ENCODE results near the gene RASGRP3.

DNA sequence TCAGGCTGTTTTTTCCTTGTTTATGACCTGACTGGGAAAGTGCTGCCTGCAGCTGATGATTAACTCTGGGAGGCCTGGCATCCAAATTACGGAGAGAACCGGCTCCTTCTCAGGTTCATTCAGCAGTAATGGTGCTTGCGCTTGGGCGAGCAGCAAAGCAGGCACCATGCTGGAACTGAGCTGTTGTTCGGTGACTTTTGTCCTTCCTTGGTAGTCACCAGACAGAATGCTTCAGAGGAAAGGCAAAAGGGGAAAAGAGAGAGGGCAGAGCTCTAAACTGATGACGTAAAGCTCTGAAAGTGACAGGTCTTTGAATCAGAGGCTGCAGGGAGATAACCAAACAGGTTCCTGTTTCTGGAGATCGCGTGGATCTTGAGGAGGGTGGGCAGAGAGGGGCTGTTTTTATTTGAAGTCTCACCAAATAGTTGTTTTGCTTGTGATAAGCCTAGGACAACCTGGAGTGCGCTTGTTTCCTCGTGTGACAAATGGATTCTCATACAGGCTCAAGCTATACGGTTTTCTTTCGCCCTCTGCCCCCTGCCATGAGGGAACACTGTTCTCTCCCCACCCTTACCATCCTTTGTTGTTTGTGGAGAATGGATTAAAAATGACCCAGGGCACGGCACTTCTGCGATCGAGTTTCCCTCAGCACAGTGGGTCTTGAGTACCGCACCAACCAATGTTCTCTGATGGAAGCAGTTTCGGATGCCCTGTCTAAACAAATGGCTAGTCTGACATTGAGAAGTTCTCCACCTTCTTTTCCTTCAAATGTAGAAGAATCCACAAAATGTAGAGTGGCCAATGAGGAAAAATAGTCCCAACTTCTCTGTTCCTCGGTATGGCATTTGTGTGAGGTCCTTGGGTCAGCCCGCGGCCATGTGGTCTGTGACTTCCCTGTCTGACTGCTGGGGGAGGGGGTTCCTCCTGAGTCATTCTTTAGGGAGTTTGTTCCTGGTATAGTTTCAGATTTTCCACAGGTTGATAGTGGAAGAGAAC lies 1.3 kb downstream of the RASGRP3 start:
- TF ChIP-seq, protein P1, sequence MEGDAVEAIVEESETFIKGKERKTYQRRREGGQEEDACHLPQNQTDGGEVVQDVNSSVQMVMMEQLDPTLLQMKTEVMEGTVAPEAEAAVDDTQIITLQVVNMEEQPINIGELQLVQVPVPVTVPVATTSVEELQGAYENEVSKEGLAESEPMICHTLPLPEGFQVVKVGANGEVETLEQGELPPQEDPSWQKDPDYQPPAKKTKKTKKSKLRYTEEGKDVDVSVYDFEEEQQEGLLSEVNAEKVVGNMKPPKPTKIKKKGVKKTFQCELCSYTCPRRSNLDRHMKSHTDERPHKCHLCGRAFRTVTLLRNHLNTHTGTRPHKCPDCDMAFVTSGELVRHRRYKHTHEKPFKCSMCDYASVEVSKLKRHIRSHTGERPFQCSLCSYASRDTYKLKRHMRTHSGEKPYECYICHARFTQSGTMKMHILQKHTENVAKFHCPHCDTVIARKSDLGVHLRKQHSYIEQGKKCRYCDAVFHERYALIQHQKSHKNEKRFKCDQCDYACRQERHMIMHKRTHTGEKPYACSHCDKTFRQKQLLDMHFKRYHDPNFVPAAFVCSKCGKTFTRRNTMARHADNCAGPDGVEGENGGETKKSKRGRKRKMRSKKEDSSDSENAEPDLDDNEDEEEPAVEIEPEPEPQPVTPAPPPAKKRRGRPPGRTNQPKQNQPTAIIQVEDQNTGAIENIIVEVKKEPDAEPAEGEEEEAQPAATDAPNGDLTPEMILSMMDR (IDR thresholded peaks at IDR 0.05; ENCODE audit: extremely low read depth in 1 of 2, insufficient read depth in 1 of 2, low read depth in 1 of 2, low read length in 2 of 2), result no peak
- TF ChIP-seq POLR2A (IDR thresholded peaks at IDR 0.05; ENCODE audit: low read depth, low read length) (no peak), POLR2AphosphoS5 (IDR thresholded peaks at IDR 0.05; ENCODE audit: insufficient read depth, low read depth, low read length) (no peak), EZH2 (IDR thresholded peaks at IDR 0.05; ENCODE audit: borderline replicate concordance, low read depth, low read length, severe bottlenecking) (no peak), FOS (IDR thresholded peaks at IDR 0.05; ENCODE audit: borderline replicate concordance, insufficient read depth, low read length) (no peak), MYC (IDR thresholded peaks at IDR 0.05; ENCODE audit: low read depth, low read length) (no peak), GATA2 (IDR thresholded peaks at IDR 0.05; ENCODE audit: insufficient read depth, insufficient read length, low read depth, low read length) (no peak)
- TF ChIP-seq, protein P2, sequence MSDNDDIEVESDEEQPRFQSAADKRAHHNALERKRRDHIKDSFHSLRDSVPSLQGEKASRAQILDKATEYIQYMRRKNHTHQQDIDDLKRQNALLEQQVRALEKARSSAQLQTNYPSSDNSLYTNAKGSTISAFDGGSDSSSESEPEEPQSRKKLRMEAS (IDR thresholded peaks at IDR 0.05; ENCODE audit: insufficient read depth, insufficient read length), result no peak

Data from endothelial cell of umbilical vein (primary cell).